H1 (cell line): ENCODE data around the gene GPBP1L1. TPM values are rescaled to one million over a fixed set of nuclear protein-coding genes. Genes with fewer than 3 reads are reported as not detected.

Experiments
- CTCF ChIA-PET: fragments of 300-600 bp; sonication (Branson Sonifier 250); formaldehyde crosslinking; loops from one replicate; lab custom pipeline; 2021; ENCODE audit not compliant: partially characterized antibody; lab: Charles Lee
- POLR2A ChIA-PET: fragments of 300-600 bp; sonication (Branson Sonifier 250); formaldehyde crosslinking; loops from one replicate; lab custom pipeline; 2021; ENCODE audit warnings: inconsistent platforms; ENCODE audit not compliant: partially characterized antibody; lab: Charles Lee
- DNase-seq, 2 experiments: peaks; one replicate each; pipeline versions ENCODE4 v3.0.0 to v3.0.0-alpha.2; 2010 to 2022; ENCODE audit warnings: low spot score in 2 of 2, low read depth in 1 of 2, mixed read lengths in 1 of 2
- FAIRE-seq: peaks from 2 replicates; lab custom pipeline; 2011; peaks lifted over from hg19 to GRCh38; lab: Jason Lieb, UNC
- H2AFZ ChIP-seq: 2 replicates; pipeline ENCODE4 v1.8.1; 2012; ENCODE audit warnings: low read length, inconsistent platforms
- H2AK5ac ChIP-seq: 2 replicates; pipeline ENCODE4 v1.6.1; 2013; ENCODE audit warnings: low read depth, low read length
- H2BK120ac ChIP-seq: replicated peaks from 2 replicates; pipeline ENCODE3; 2013; ENCODE audit warnings: low read depth, low read length, inconsistent platforms
- H2BK12ac ChIP-seq: 2 replicates; pipeline ENCODE4 v1.6.1; 2013; ENCODE audit warnings: low read depth, low read length
- H2BK15ac ChIP-seq: 2 replicates; pipeline ENCODE4 v1.6.1; 2013; ENCODE audit warnings: low read length
- H2BK20ac ChIP-seq: 2 replicates; pipeline ENCODE4 v1.6.1; 2013; ENCODE audit warnings: low read length
- H2BK5ac ChIP-seq: 2 replicates; pipeline ENCODE4 v1.6.1; 2013; ENCODE audit warnings: low read depth, low read length
- H3K14ac ChIP-seq: 2 replicates; pipeline ENCODE4 v1.6.1; 2013; ENCODE audit warnings: inconsistent platforms; ENCODE audit not compliant: insufficient read length
- H3K18ac ChIP-seq: 2 replicates; pipeline ENCODE4 v1.6.1; 2013; ENCODE audit warnings: low read length; ENCODE audit errors: extremely low read depth
- H3K23ac ChIP-seq: 2 replicates; pipeline ENCODE4 v1.6.1; 2013; ENCODE audit warnings: inconsistent platforms; ENCODE audit not compliant: insufficient read length
- H3K23me2 ChIP-seq: 2 replicates; pipeline ENCODE4 v1.6.1; 2013; ENCODE audit warnings: low read depth, low read length
- H3K27ac ChIP-seq: 2 replicates; pipeline ENCODE4 v1.6.1; 2011; ENCODE audit warnings: low read depth, low read length, inconsistent platforms
- H3K27me3 ChIP-seq, 4 experiments: replicated peaks in 1 of 4; 1 replicate in 1 of 4; 2 replicates in 3 of 4; pipeline versions ENCODE4 v1.6.1 to v1.8.1; 2011 to 2013; ENCODE audit warnings: low read length in 3 of 4, mild to moderate bottlenecking in 3 of 4, inconsistent platforms in 2 of 4, mixed read lengths in 2 of 4, moderate library complexity in 1 of 4; ENCODE audit not compliant: control insufficient read depth in 3 of 4, insufficient read depth in 3 of 4; ENCODE audit errors: extremely low read depth in 1 of 4
- H3K36me3 ChIP-seq, 4 experiments: 2 replicates each; pipeline versions ENCODE4 v1.6.1 to v1.8.1; 2011 to 2013; ENCODE audit warnings: mild to moderate bottlenecking in 4 of 4, low read length in 3 of 4, moderate library complexity in 2 of 4, control low read depth in 1 of 4, inconsistent platforms in 1 of 4; ENCODE audit not compliant: insufficient read depth in 4 of 4, control insufficient read depth in 2 of 4
- H3K4ac ChIP-seq: replicated peaks from 2 replicates; pipeline ENCODE3; 2013; ENCODE audit warnings: low read length, low read depth, mixed read lengths, inconsistent platforms; ENCODE audit not compliant: insufficient read length
- H3K4me1 ChIP-seq, 4 experiments: replicated peaks in 1 of 4; 1 replicate in 1 of 4; 2 replicates in 3 of 4; pipeline versions ENCODE4 v1.6.1 to v1.8.1; 2011 to 2013; ENCODE audit warnings: low read length in 3 of 4, inconsistent platforms in 2 of 4, mixed read lengths in 1 of 4; ENCODE audit not compliant: insufficient read depth in 4 of 4, control insufficient read depth in 3 of 4
- H3K4me2 ChIP-seq, 2 experiments: 2 replicates each; pipeline versions ENCODE4 v1.6.1 to v1.8.1; 2011 to 2013; ENCODE audit warnings: low read depth in 2 of 2, low read length in 2 of 2, control low read depth in 1 of 2, inconsistent platforms in 1 of 2, mild to moderate bottlenecking in 1 of 2; ENCODE audit not compliant: insufficient read depth in 1 of 2
- H3K4me3 ChIP-seq, 4 experiments: fragments of 200-600, 300-600 bp in 1 of 4; sonication (generic), shearing (Covaris generic), sonication (Bioruptor Twin) in 1 of 4; 2 replicates each; pipeline versions ENCODE4 v1.5.1 to v1.8.1; 2011 to 2016; ENCODE audit warnings: low read length in 4 of 4, low read depth in 3 of 4, control low read depth in 2 of 4, inconsistent platforms in 2 of 4, mild to moderate bottlenecking in 2 of 4, mixed read lengths in 1 of 4, moderate library complexity in 1 of 4; ENCODE audit not compliant: insufficient read depth in 2 of 4; ENCODE audit errors: extremely low read depth in 1 of 4
- H3K56ac ChIP-seq: replicated peaks from 2 replicates; pipeline ENCODE3; 2013; ENCODE audit warnings: low read depth, mild to moderate bottlenecking, mixed read lengths, low read length, inconsistent platforms; ENCODE audit not compliant: insufficient read length
- H3K79me1 ChIP-seq: 2 replicates; pipeline ENCODE4 v1.6.1; 2013; ENCODE audit warnings: low read depth, low read length, control low read depth
- H3K79me2 ChIP-seq, 2 experiments: 2 replicates each; pipeline versions ENCODE4 v1.6.1 to v1.8.1; 2012 to 2013; ENCODE audit warnings: low read length in 2 of 2, mild to moderate bottlenecking in 2 of 2, inconsistent platforms in 1 of 2; ENCODE audit not compliant: insufficient read depth in 2 of 2, control insufficient read depth in 1 of 2
- H3K9ac ChIP-seq, 4 experiments: replicated peaks in 1 of 4; 1 replicate in 1 of 4; 2 replicates in 3 of 4; pipeline versions ENCODE4 v1.6.1 to v1.8.1; 2011 to 2013; ENCODE audit warnings: low read depth in 3 of 4, low read length in 3 of 4, control low read depth in 2 of 4, mild to moderate bottlenecking in 2 of 4, moderate library complexity in 2 of 4, inconsistent platforms in 1 of 4; ENCODE audit errors: extremely low read depth in 1 of 4
- H3K9me3 ChIP-seq, 2 experiments: 2 replicates each; pipeline versions ENCODE4 v1.6.1 to v1.8.1; 2012 to 2013; ENCODE audit warnings: mild to moderate bottlenecking in 2 of 2, moderate library complexity in 2 of 2, control low read depth in 1 of 2, inconsistent platforms in 1 of 2, low read depth in 1 of 2, low read length in 1 of 2, mixed read lengths in 1 of 2; ENCODE audit not compliant: insufficient read depth in 2 of 2
- H4K20me1 ChIP-seq, 2 experiments: replicated peaks in 1 of 2; 2 replicates each; pipeline versions ENCODE3 to v1.8.1; 2011 to 2013; ENCODE audit warnings: inconsistent platforms in 2 of 2, low read length in 2 of 2, mild to moderate bottlenecking in 1 of 2; ENCODE audit not compliant: insufficient read depth in 2 of 2, control insufficient read depth in 1 of 2
- H4K5ac ChIP-seq: 2 replicates; pipeline ENCODE4 v1.6.1; 2013; ENCODE audit warnings: low read length, low read depth, mixed read lengths, inconsistent platforms; ENCODE audit not compliant: insufficient read length
- H4K8ac ChIP-seq: 2 replicates; pipeline ENCODE4 v1.8.0; 2013; ENCODE audit warnings: mild to moderate bottlenecking, moderate library complexity, low read length, inconsistent platforms; ENCODE audit not compliant: insufficient read depth; ENCODE audit errors: extremely low read depth
- H4K91ac ChIP-seq: replicated peaks from 2 replicates; pipeline ENCODE3; 2013; ENCODE audit warnings: low read length, mixed read lengths, inconsistent platforms; ENCODE audit not compliant: insufficient read length
- CBX5 ChIP-seq: fragments of 300-800, 300-1000 bp; sonication (generic); IDR thresholded peaks from 2 replicates; pipeline ENCODE4 v1.7.1; 2016; ENCODE audit warnings: antibody characterized with exemption, low read length, low read depth
- CBX8 ChIP-seq: fragments of 300-800, 300-1000 bp; sonication (generic); IDR thresholded peaks from 2 replicates; pipeline ENCODE4 v1.7.1; 2016; ENCODE audit warnings: low read depth, low read length, borderline replicate concordance
- CHD2 ChIP-seq: IDR thresholded peaks from 2 replicates; pipeline ENCODE4 v1.6.1; 2012; ENCODE audit warnings: low read length, improper control_type of control experiment
- CTBP2 ChIP-seq: IDR thresholded peaks from 2 replicates; pipeline ENCODE4 v1.7.0; 2011; ENCODE audit warnings: borderline replicate concordance, mild to moderate bottlenecking, moderate library complexity, mixed read lengths, low read length; ENCODE audit not compliant: insufficient read depth, insufficient read length
- GABPA ChIP-seq: IDR thresholded peaks from 2 replicates; pipeline ENCODE4 v1.6.1; 2011; ENCODE audit warnings: mild to moderate bottlenecking, low read length, moderate library complexity, borderline replicate concordance; ENCODE audit not compliant: insufficient read depth
- HDAC6 ChIP-seq: IDR thresholded peaks from one replicate; pipeline ENCODE4 v1.7.1; 2012; ENCODE audit warnings: low read depth, mild to moderate bottlenecking, inconsistent platforms, low read length, moderate library complexity
- KDM1A ChIP-seq: fragments of 200-600, 300-600 bp; sonication (generic); IDR thresholded peaks from 2 replicates; pipeline ENCODE4 v1.7.1; 2016; ENCODE audit warnings: mild to moderate bottlenecking, low read length, borderline replicate concordance
- POLR2A ChIP-seq, 2 experiments: IDR thresholded peaks; 1 replicate in 1 of 2; 2 replicates in 1 of 2; pipeline ENCODE4 v1.6.1; 2011; ENCODE audit warnings: low read depth in 2 of 2, low read length in 2 of 2, mild to moderate bottlenecking in 2 of 2; ENCODE audit errors: control extremely low read depth in 1 of 2
- POLR2AphosphoS5 ChIP-seq: IDR thresholded peaks from 2 replicates; pipeline ENCODE4 v1.6.1; 2011; ENCODE audit warnings: low read depth, low read length
- SIRT6 ChIP-seq: IDR thresholded peaks from one replicate; pipeline ENCODE4 v1.7.1; 2012; ENCODE audit warnings: low read length, inconsistent platforms
- WGBS, 2 experiments: shearing (Covaris generic) in 1 of 2; methylation state at CpG; one replicate each; pipeline versions ENCODE4 v1.1.6 to v1.1.7; 2013 to 2015; ENCODE audit warnings: low lambda C conversion rate in 2 of 2, mixed read lengths in 2 of 2, inconsistent platforms in 1 of 2, low coverage in 1 of 2, missing lambda C conversion rate in 1 of 2; ENCODE audit not compliant: insufficient replicate concordance in 2 of 2, insufficient coverage in 1 of 2, insufficient read length in 1 of 2; ENCODE audit errors: extremely low coverage in 1 of 2, missing lambda C conversion rate in 1 of 2; 5-methylcytosine and 5-hydroxymethylcytosine counted together
- polyA plus RNA-seq, 7 experiments: library from polyadenylated mRNA; depleted of rRNA in 3 of 7; stranded (reverse) in 5 of 7; unstranded in 2 of 7; fragments of >200 nt in 5 of 7; fragments of 200-250 nt in 2 of 7; gene quantifications; 1 replicate in 5 of 7; 2 replicates in 1 of 7; 4 replicates in 1 of 7; pipeline versions ENCODE4 v1.2.1 to v1.2.3, GENCODE V29; 2011 to 2013; ENCODE audit warnings: missing spikeins in 2 of 7, mixed read lengths in 2 of 7
- total RNA-seq: library from RNA; stranded (reverse); fragmentation: NEBNext Ultra II Directional; extraction: Animal tissue kit (Norgen Biotek cat#: 25700); gene quantifications from 2 replicates; pipeline ENCODE4 v1.2.1, GENCODE V29; 2021
- TF ChIP-seq, protein P1 (sequence below): IDR thresholded peaks from 2 replicates; pipeline ENCODE4 v1.6.1; 2011; ENCODE audit warnings: low read length, improper control_type of control experiment

The GPBP1L1 gene
- total and polyA plus RNA-seq, 2 of the 8 experiments (the other 6 are each of a cell fraction or from before 2014, with no cell fraction given), result 70.1 to 119 TPM

DNA sequence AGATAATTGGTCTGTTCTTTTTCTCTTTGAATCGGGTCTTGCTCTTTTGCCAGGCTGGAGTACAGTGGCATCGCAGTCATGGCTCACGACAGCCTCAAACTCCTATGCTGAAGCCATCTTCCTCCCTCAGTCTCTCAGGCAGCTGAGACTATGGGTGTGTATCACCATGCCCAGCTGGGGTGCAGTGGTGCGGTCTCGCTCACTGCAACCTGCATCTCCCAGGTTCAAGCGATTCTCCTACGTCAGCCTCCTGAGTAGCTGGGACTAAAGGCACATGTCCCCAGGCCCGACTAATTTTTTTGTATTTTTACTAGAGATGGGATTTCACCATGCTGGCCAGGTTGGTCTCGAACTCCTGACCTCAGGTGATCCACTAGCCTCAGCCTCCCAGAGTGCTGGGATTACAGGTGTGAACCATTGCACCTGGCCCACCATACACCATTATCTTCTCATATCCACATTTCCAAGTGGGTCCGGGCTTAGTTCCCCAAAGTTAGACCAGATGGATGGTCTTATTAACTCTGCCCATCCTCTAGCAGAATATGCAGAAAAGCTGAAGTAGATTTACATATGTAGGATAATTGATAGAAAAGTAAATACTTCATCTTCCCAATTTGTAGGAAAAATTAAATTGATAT is 75.6 kb downstream of the GPBP1L1 start:
- Histone ChIP-seq H2BK120ac (no peak overlapping the region), H3K79me2 (peaks cover 0 to 57% of the 10 kb centered on the region in 2 experiments; a peak in 3 of 4 replicates), H3K27ac (no peak overlapping the region), H2BK15ac (no peak overlapping the region), H3K9ac (no peak overlapping the region), H3K4me3 (no peak overlapping the region), H3K4me2 (no peak overlapping the region), H3K23ac (no peak overlapping the region), H3K79me1 (no peaks in the 10 kb centered on the region), H3K27me3 (no peaks in the 10 kb centered on the region), H2BK5ac (no peak overlapping the region), H3K14ac (no peak overlapping the region), H3K4ac (no peak overlapping the region), H4K5ac (no peak overlapping the region), H3K18ac (no peak overlapping the region), H2AFZ (no peak overlapping the region), H3K9me3 (no peaks in the 10 kb centered on the region), H2BK20ac (no peak overlapping the region), H4K8ac (no peak overlapping the region), H3K23me2 (no peaks in the 10 kb centered on the region), H4K20me1 (peaks cover 13 to 23% of the 10 kb centered on the region in 2 experiments), H2BK12ac (no peak overlapping the region), H3K56ac (no peak overlapping the region), H2AK5ac (no peak overlapping the region), H3K4me1 (no peaks in the 10 kb centered on the region), H4K91ac (no peak overlapping the region), H3K36me3 (peaks cover 26 to 89% (median 78%) of the 10 kb centered on the region in 4 experiments)
- FAIRE-seq, result no peak
- POLR2A ChIA-PET, result interaction anchor here (0.6 to 5.8 kb wide), 8 partner anchors 11 to 271 kb away, joined by 3 to 42 read pairs (median 4); partner anchors contain the start of genes CCDC17, MUTYH and TOE1
- 97% methylated on average over 10 of the region's 10 CpGs; no CpG with 5 or more reads in 1 of the 2 experiments for WGBS, 2 experiments
- CTCF ChIA-PET, result no interaction called here
- no peak for DNase-seq
- TF ChIP-seq POLR2AphosphoS5 (peak; percentile 83), HDAC6 (no peak), CBX5 (no peak), KDM1A (no peak), GABPA (no peak), POLR2A (IDR thresholded peaks at IDR 0.05; ENCODE audit: control extremely low read depth in 1 of 2, low read depth in 2 of 2, low read length in 2 of 2) (peak; percentile 7 to 48), CHD2 (no peak), CBX8 (no peak), CTBP2 (no peak), SIRT6 (no peak)
- TF ChIP-seq, protein P1, sequence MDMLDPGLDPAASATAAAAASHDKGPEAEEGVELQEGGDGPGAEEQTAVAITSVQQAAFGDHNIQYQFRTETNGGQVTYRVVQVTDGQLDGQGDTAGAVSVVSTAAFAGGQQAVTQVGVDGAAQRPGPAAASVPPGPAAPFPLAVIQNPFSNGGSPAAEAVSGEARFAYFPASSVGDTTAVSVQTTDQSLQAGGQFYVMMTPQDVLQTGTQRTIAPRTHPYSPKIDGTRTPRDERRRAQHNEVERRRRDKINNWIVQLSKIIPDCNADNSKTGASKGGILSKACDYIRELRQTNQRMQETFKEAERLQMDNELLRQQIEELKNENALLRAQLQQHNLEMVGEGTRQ, result no peak
